ENCODE results near the gene AGPAT4.

Gene AGPAT4

DNA sequence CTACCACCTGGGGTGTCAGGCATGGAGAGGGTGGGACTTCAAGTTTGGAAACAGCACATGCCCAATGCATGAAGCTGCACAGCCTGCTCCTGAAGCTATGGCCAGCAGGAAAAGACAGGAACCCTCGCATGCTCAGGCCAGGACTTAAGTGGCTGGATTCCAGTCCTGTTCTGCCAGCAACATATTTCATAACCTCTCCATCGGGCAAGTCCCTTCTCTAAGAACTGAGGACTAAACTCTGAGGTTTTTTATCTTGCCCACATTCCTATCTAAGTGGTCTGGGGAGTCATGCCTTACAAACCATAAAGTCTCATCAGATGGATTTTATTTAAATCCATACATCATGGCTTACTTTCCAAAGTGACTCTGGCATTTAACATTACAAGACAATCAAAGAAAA is 27.5 kb upstream of the AGPAT4 start:
- Mint-ChIP-seq H3K27me3 (ENCODE audit: low read depth, poor library complexity) (no peaks in the 10 kb centered on the region), H3K36me3 (ENCODE audit: low read depth) (no peaks in the 10 kb centered on the region), H3K9me3 (peaks cover 23% of the 10 kb centered on the region), H3K4me3 (no peak overlapping the region), H3K27ac (no peak overlapping the region), H3K4me1 (no peaks in the 10 kb centered on the region)
- DNase-seq = no peak
- TF ChIP-seq CTCF (IDR thresholded peaks at IDR 0.05) = no peak

DNA sequence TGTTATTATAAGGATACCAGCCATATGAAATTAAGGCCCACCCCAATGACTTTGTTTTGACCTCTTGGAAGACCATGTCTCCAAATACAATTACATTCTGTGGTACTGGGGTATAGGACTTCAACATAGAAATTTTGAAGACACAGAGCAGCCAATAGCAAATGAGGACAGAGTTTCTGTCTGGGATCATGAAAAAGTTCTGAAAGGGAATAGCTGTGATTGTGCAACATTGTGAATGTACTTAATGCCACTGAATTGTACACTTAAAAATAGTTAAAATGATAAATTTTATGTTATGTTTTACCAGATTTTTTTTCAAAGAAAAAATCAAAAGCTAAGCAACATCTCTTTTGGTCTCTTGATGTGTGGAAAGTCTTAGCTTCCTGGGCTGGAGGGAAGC is 27.0 kb upstream of the AGPAT4 start:
- H3K27ac Mint-ChIP-seq = no peak overlapping the region
- DNase-seq = no peak
- H3K4me3 Mint-ChIP-seq = no peak overlapping the region
- H3K36me3 Mint-ChIP-seq (ENCODE audit: low read depth) = no peaks in the 10 kb centered on the region
- peaks cover 28% of the 10 kb centered on the region for H3K9me3 Mint-ChIP-seq
- no peaks in the 10 kb centered on the region for H3K4me1 Mint-ChIP-seq
- no peak for TF ChIP-seq CTCF (IDR thresholded peaks at IDR 0.05)
- H3K27me3 Mint-ChIP-seq (ENCODE audit: low read depth, poor library complexity) = no peaks in the 10 kb centered on the region

DNA sequence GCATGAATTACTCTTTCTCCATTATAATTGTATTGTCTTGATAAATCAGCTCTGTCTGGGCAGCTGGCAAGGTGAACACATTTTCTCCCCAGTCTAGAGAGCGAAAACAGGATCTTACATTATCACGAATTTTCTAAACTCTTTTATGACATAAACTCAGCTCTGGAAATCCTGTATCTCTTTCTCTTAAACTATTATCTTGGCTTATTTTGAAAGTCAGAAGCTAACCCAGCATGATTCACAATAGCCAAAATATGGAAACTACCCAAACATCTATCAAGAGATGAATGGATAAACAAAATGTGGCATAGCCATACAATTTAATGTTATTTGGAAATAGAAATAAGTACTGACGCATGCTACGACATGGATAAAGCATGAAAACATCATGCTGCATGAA is 25.9 kb upstream of the AGPAT4 start:
- Mint-ChIP-seq H3K27me3 (ENCODE audit: low read depth, poor library complexity) (no peaks in the 10 kb centered on the region), H3K36me3 (ENCODE audit: low read depth) (no peaks in the 10 kb centered on the region), H3K9me3 (peaks cover 39% of the 10 kb centered on the region), H3K27ac (no peak overlapping the region), H3K4me3 (no peak overlapping the region), H3K4me1 (no peaks in the 10 kb centered on the region)
- no peak for DNase-seq
- no peak for TF ChIP-seq CTCF (IDR thresholded peaks at IDR 0.05)

DNA sequence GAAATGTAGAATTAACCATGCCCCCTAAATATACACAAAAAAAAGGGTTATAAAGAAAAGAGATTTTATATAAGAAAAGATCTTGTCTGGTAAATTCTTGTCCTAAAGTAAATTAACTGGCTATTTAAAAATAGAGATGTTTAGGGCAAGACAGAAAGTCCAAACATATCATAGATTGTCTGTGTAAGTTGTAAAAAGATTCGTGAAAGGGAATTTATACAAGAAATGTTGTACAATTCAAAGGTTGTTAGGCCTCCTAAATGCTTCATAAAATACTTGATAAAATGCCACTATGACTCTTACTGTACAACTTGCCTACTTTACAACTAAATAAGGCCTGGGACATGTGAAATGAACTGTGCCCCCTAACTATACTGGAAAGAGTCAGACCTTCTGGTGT is 21.9 kb upstream of the AGPAT4 start:
- Mint-ChIP-seq H3K4me1 (peaks cover 11% of the 10 kb centered on the region), H3K36me3 (ENCODE audit: low read depth) (no peaks in the 10 kb centered on the region), H3K9me3 (peaks cover 39% of the 10 kb centered on the region), H3K27ac (no peak overlapping the region), H3K4me3 (no peak overlapping the region), H3K27me3 (ENCODE audit: low read depth, poor library complexity) (peaks cover 4% of the 10 kb centered on the region)
- TF ChIP-seq CTCF (IDR thresholded peaks at IDR 0.05) = no peak
- DNase-seq = no peak

DNA sequence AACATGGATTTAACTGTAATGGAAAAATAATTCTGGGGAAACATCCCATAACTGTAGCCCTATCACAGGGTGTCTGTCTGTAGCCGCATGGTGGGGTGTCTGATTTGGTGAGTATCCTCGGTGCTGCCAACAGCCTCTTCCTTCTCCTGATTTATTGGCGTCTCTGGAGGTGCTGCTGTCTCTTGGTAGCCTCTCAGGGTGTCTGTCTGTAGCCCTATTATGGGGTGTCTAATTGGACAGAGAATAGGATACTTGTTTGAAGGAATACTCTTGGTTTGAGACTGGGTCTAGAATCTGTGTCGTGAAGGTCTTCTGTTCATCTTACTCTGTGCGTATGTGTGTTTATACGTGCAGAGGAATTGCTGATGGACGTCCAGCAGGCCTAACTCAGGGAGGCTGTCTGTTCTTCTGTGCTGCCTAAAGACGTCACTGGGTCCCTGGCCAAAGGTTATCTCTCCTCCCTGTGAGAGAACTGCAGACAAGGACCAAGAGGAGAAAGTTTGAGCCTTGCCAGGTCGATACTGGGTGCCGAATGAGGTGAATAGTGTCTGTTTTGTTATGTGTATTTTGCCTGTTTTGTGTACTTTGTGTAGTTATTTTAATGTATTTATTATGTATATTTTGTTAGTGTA is 18.9 kb upstream of the AGPAT4 start:
- Mint-ChIP-seq H3K27me3 (ENCODE audit: low read depth, poor library complexity) (peaks cover 4% of the 10 kb centered on the region), H3K9me3 (peaks cover 27% of the 10 kb centered on the region), H3K36me3 (ENCODE audit: low read depth) (no peaks in the 10 kb centered on the region), H3K4me3 (no peak overlapping the region), H3K27ac (no peak overlapping the region), H3K4me1 (peaks cover 11% of the 10 kb centered on the region)
- no peak for DNase-seq
- no peak for TF ChIP-seq CTCF (IDR thresholded peaks at IDR 0.05)

GRCh38 chr6:161292145-161292544 is 18.3 kb upstream of the AGPAT4 start:
- DNase-seq = no peak
- no peak for TF ChIP-seq CTCF (IDR thresholded peaks at IDR 0.05)
- H3K27me3 Mint-ChIP-seq (ENCODE audit: low read depth, poor library complexity) = peaks cover 4% of the 10 kb centered on the region
- no peak overlapping the region for H3K27ac Mint-ChIP-seq
- H3K36me3 Mint-ChIP-seq (ENCODE audit: low read depth) = no peaks in the 10 kb centered on the region
- H3K4me1 Mint-ChIP-seq = peaks cover 11% of the 10 kb centered on the region
- no peak overlapping the region for H3K4me3 Mint-ChIP-seq
- H3K9me3 Mint-ChIP-seq = peaks cover 24% of the 10 kb centered on the region

Measured in nephron progenitor cell (in vitro differentiated cells).